HG02678 (cell line): Measurements from ENCODE around the gene WDCP.
"Not testable (repeated sequence)": the region's sequence is repeated elsewhere in the genome, so short reads cannot be mapped to it uniquely, and the experiment has no call there.

Source experiments
- ATAC-seq: cut with Tn5 transposase; IDR thresholded peaks from one replicate; pipeline ENCODE4 v1.9.1; 2021; ENCODE audit warnings: mild to moderate bottlenecking, moderate library complexity; ENCODE audit not compliant: unreplicated experiment

WDCP gene

DNA sequence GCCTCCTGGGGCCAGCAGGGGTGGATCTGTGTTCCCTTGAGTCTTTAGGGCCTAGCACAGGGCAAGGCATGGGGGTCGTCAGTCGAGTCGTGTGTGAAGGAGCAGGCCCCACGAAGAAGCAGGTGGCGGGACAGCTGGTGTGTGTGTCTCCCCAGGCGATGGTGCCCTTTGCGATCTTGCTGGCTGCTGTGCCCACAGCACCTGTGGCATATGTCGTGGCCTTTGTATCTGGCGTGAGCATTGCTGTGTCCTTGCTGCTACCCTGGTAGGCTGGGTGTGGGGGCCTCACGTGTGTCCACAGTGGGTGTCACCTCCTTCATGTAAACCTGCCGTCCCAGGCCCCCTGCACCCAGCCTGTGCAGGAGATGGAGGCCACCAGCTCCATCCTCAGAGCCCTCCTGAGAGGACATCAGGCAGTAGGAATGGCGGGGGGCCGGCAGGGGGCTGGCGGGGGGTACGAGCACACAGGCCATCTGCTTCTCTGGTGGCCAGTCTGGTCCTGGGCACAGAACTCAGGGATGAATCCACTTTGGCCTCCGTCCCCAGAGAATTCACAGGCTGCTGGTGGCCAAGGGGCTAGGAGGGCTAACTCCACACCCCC lies 24.1 kb downstream of the WDCP start:
- ATAC-seq, result no peak

DNA sequence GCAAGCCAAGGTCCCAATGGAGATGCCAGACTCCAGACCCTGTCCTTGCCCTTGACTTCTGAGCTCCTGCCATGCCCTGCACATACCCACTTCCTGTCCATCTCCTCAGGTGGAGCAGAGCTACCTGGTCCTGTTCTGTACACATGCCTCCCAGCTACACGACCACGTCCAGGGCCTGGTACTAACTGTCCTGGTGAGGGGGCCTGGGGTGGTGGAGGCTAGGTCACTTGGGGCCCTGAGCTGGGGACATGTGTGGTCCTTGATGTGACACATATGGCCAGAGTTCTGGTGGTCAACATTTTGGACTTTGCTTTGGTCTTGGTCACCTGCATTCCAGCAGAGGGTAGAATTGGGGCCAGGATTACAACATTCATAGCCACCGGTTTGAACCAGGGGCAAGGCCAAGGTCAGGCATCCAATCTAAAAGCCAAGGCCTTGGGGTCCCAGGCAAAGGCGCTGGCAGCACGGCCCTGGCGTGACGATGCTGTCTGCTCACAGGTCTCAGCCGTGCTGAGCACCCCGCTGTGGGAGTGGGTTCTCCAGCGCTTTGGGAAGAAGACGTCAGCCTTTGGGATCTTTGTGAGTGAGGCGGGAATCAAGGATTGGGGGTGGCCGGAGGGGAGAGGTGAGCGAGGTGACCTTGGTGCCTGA lies 24.7 kb downstream of the WDCP start:
- no peak for ATAC-seq

DNA sequence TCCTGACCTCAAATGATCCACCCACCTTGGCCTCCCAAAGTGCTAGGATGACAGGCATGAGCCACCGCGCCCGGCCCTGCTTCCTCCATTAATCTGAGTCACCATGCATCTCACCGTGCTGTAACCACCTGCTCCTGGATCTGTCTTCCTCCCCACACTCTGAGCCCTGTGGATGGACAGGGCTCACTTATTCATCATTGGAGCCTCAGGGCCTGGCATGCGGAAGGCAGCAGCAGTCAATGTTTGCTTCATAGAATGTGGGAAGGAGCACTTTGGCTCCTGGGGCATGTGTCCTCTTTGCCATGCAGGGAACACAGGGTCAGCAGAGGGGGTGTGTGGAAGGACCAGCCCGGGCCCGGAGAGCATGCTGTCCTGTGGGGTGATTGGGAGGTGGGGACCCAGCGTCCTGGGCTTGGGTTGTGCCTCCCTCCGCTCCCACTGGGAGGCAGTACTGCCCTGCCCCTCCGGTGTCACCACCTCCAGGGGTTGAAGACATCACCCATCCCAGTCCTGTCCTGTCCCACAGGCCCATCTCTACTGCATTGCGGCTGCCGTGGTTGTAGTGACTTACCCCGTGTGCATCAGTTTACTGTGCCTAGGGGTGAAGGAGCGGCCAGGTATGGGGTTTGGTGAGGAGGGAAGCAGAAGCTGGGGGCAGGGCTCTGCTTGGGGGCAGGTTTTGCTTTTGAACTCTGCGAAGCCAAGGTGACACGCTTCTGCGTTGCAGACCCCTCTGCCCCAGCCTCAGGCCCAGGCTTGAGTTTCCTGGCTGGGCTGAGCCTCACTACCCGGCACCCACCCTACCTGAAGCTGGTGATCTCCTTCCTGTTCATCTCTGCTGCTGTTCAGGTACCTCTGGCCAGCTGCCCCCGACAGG lies 25.8 kb downstream of the WDCP start:
- no peak for ATAC-seq

DNA sequence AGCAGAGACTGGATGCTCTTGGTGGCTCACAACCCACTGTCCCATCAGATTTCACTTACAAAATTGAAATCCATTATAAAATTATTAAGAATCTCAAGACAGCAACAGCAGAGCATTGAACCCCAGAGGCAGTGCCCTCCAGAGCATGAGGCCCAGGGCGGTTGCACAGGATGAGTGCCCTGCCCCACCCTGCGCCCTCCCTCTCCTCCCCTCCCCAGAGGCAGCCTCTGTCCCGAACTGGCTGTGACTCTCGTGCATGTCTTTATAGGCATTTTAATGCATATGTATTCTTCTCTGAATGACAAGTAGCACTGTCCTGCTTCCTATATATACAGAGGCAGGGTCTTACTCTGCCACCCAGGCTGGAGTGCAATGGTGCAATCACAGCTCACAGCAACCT lies 26.9 kb downstream of the WDCP start:
- no peak for ATAC-seq

DNA sequence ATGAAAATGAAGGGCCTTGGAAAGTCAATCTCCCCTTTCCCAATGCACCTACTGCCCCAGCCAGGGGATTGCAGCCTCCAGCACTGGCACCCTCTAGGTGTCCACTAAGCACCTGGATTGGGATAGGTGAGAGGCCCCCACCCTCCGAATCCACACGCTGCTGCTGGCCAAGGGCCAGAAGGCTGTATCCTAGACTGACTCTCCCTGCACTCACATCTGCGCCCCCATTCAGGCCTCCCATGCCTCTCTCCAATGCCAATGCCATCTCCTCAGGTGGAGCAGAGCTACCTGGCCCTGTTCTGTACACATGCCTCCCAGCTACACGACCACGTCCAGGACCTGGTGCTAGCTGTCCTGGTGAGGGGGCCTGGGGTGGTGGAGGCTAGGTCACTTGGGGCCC lies 27.5 kb downstream of the WDCP start:
- no peak for ATAC-seq

DNA sequence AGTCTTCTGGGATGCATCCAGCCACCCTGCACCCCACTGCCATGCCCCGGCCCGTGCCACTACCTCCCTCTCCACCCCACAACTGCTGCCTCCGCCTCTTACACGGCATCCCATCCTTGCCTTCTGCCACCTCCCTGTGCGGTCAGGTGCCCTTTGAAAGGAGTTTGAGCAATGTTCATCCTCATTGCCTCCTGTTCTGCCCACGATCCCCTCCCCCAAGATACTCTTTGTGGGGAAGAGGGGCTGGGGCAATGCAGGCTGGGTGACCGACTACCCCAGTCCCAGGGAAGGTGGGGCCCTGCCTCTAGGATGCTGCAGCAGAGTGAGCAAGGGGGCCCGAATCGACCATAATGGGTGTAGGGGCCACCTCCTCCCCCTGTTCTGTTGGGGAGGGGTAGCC lies 28.9 kb downstream of the WDCP start:
- no peak for ATAC-seq

DNA sequence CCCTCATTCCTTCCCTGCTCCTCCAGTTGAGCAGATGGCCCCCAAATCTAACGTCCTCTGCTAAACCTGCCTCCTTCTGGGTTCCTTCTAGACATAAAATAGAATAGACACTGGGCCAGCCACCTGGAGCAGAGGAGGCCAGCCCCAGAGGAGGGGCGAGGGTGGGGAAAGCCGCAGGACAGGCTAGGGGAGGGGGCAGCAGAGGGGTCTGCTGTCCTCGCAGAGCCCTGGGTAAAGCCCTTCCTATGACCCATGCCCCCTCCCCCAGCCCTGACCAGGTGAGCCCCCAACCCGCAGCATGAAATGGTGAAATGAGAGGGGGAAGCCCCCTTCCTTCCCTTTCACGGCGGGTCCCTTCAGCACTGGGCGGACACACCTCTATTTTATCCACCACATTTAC lies 29.5 kb downstream of the WDCP start:
- no peak for ATAC-seq

DNA sequence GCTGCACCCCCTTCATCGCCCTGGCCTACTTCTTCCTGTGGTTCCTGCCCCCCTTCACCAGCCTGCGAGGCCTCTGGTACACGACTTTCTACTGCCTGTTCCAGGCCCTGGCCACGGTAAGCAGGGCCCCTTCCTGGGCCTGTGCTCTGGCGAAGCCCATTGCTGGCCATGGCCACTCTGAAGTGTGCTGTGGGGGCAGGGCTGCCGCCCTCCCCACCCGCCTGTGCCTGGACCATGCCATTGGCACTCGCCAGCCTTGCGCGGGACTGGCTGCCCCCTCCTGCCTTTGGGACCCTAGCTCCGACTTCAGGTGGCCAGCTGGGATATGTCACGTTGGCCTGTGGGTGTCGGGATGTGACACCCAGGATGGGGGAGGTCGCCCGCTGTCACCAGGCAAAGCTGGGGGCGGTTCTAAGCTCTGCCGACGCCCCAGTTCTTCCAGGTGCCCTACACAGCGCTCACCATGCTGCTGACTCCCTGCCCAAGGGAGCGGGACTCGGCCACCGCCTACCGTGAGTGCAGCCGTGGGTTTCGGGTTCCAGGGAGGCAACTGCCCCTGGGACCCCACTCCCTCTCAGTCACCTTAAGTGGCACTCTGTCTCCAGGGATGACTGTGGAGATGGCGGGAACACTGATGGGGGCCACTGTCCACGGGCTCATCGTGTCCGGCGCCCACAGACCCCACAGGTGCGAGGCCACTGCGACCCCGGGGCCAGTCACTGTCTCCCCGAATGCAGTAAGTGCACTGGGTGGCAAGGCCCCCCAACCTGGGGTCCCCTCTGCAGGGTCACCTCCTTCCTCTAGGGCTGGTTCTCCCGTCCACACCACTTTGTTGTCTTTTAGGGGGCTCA lies 30.1 kb downstream of the WDCP start:
- ATAC-seq, result no peak

DNA sequence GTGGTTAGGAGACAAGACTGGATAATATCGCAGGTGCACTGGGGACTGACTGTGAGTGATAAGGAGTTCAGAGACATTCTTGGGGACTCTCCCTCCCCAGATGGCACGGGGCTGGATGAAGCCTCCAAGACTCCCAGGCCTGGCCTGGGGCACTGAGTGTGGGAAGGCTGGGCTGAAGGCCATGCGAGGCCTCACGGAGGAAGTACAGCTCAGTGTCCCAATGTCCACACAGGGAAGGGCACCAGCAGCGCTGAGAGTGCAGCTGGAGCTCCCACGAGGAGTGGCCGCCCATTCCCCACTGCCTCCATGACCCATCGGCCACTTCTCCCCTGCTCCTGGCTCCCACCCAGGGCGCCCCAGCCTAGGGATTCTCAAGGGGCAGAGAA lies 30.8 kb downstream of the WDCP start:
- no peak for ATAC-seq

DNA sequence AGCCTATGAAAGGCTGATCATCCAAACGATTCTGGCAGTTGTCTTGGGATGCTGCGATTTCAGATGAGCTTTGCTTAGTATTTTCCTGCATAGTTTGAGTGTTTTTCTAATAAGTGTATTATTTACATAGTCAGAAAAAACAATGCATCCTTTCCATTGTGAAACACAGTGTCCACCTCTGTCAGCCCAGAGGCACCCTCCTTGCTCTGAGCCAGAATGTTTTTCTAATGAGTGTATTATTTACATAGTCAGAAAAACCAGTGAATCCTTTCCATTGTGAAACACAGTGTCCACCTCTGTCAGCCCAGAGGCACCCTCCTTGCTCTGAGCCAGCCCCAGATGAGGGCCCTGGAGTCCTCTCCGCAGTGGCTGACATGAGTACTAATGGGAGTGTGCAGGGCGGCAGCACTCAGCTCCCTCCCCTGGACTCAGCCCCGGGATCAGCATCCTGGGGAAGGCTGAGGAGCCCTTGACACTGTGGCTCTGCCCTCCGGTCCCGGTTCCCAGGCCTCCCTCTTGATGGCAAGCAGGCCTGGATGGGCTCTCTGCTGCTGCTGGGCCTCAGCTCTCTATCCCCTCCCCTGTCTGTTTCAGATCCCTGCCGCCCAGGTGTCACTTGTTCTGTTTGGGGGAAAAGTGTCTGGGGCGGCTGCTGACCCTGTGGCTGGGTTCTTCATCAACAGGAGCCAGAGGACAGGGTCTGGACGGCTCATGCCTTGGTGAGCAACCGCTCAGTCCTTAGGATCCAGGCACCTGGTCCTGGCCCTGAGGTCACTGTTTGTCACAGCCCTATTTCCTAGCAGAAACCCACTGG lies 31.4 kb downstream of the WDCP start:
- no peak for ATAC-seq

DNA sequence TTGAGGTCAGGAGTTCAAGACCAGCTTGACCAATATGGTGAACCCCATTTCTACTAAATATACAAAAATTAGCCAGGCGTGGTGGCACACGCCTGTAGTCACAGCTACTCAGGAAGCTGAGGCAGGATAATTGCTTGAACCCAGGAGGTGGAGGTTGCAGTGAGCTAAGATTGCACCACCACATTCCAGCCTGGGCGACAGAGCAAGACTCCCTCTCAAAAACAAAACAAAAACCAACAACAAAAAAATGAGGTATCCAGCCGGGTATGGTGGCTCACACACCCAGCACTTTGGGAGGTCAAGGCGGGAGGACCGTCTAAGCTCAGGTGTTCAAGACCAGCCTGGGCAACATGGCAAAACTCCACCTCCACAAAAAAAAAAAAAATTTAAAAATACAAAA lies 32.3 kb downstream of the WDCP start:
- ATAC-seq, result not testable (repeated sequence)

DNA sequence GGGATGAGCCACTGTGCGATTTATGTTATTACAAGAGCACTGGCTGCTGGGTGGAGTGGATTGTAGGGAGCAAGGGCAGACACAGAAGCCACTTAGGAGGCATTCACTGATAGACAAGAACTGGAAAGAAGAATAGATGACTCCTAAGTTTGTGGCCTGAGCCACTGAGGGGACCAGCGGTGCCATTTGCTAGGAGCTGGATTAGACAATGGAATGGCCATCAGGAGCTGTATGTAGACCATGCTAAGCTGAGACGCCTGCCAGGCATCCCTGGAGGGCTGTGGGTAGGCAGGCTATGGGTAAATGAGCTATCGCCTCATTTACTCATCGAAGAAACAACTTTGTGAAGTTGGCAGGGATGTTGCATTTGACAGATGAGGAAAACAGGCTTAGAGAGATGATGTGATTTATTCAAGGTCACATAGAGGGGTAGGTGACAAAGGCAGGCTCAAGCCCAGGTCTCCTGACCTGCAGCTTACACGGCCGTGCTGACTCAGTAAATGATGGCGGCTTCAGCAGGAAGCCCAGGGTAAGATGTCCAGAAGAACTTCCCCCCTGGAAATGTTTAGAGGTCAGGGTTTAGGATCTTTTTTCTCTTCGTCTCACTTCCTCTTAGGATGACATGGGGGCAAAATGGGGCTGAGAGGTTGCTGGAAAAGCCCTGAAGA lies 34.5 kb downstream of the WDCP start:
- ATAC-seq, result no peak

DNA sequence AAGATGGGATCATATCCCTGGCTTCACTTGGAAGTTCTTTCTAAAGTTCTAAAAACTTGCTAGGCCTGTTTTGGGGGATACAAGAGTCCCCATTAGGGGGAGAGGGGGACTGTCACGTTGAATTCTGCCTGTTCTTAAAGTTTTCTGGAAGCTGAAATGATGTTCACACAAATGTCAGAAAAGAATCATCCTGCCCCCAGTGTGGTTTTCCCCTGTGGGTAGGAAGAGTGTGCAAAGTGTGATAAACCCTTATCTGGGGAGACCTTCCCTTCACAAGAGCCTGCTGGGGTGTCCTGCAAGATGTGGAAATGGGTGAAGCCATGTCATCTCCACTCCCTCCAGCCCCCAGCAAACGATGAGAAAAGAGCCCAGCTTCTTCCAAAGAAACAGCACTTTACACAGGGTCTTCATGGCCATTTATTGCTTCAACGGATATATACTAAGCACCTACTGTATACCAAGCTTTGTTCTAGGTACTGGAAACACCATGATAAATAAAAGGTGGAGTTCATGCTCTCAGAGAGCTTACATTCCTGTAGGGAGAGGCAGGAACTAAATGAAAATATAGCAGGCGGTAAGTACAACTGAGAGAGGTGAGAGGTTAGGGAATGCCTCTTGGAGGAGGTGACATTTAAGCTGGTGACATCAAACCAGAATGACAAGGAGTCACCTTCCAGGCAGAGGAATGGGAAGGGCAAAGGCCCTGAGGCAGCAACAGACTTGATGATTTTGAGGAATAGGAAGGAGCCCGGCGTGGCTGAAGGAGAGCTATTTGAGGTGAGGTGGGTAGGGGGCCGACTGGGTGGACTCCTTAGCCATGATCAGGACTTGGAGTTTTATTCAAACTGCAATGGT lies 35.7 kb downstream of the WDCP start:
- no peak for ATAC-seq

DNA sequence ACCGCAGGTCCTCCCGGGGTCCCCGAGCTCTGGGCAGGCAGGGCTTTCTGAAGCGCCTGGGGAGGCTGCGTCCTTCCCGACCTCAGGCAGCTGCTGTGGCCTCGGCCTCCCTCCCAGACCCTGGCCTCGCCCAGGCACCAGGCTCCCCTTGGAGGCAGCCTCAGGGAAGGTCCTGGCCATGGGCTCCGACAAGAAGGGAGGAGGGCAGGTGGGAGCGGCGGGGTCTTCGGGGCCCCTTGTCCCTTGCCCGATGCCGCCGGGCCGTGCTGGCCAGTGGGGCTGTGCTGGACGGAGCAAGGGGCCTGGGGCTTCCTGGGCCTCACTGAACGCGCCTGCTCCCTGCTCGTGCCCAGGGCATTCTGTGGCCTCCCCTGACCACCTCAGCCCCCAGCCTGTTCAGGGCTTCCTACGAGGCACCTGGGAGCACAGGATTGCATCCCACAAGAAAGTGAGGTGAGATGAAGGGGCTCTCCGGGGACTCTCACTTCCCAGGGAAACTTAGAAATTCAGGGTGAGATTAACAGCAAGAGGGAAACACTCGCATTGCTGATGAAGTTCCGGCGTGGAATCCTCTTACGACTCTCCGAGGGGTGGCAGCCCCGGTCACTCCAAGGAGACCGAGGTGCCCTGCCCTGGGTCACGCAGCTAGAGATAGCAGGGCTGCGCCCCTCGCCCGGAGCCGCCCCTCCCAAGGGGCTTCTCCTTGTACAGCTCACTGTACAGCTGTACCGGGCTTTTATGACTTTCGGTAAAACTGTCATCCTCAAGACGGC lies 36.5 kb downstream of the WDCP start:
- ATAC-seq, result no peak

DNA sequence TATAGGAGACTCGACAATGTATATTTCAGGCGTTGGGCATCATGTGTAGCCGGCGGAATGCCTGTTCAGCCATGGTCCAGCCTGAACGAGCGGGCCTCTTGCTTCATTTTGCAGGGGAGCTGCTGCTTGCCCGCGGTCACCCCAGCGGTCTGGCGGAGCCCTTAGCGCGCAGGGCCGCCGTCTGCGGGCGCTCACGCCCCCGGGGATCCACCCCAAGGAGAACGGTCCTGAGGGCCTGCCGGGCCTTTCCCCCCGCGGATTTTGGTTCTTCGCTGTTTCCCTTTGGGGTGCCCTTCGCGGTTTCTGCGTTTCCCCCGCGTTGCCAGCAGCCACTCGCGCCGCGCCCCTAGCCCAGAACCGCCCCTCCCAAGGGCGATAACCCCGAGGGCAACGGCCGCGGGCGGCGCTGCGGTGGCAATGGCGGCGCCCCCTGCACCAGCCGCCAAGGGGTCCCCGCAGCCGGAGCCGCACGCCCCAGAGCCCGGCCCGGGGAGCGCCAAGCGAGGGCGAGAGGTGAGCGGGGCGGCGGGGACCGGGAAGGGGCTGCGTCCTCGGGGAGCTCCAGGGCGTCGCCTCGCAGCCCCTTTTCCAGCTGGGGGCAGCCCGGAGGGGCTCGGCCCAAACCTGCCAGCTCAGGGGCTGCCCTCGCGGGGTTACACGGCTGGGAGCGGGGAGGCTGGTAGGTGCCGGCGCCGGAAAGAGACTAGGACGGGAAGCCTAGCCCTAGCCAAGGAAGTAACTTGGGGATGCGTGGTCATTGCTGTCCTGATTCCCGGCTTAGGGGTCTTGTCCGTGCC lies 37.3 kb downstream of the WDCP start, which contains the start of gene MFSD2B:
Gene MFSD2B (plus strand): TSS at position 406 of the 797 bp plus-strand sequence. CDS start 12 bp downstream, at position 418.
- ATAC-seq, result no peak

DNA sequence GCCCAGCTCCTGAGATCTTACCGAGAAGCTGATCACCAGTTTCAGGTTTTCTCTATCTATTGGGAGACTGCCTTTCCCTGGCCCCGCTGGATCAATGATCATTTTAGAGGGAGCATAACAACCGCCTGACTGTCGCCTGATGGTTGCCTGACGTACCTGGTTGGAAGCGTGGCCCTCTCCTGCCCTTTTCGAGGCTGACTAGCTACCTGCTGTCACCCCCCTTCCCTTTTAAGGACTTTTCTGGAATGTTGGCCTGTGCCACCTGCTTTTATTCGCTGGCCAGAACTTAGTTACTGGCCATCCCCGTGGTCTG lies 37.9 kb downstream of the WDCP start:
- no peak for ATAC-seq

DNA sequence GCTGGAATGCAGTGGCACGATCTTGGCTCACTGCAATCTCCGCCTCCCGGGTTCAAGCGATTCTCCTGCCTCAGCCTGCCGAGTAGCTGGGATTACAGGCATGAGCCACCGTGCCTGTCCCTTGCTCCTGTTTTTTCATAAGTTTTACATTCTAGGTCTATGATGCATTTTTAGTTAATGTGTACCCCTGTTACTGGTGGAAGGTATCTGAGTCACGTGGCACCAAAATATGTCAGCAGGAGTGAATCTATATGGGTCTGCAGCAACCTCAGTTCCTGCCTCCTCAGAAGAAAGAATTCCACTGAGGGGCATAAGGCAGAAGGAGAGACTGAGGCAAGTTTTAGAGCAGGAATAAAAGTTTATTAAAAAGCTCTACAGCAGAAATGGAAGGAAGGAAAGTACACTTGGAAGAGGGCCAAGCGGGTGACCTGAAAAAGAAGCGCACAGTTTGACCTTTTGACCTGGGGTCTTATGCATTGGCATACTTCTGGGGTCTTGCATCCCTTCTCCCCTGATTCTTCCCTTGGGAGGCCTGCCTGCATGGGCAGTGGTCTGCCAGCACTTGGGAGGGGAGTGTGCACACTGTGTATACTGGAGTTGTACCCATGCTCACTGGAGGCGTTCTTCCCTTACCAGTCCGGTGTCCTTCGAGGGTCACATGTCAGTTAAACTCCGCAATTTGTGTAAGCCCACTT lies 38.4 kb downstream of the WDCP start:
- no peak for ATAC-seq
